ENCODE measurements around the gene ATRNL1.

DNA sequence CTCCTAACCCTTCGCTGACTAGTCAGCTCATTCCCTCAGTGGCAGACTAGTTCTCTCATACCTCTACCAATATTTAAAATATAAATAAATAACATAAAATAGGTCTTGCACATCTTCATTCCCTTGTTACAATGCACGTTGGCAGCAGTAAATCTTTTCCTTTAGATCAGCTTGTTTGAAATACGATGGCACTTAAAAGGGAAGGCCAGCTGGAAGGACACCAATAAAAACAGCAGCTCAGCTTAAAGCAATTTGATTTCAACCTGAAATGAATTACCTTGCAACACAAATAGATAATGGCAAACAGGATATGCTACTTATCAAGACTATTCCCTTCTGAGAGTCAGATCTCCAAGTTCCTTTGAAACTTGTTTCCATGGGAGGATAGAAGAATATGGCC lies 858.1 kb downstream of the ATRNL1 start:
- no peak for TF ChIP-seq EZH2phosphoT487 (IDR thresholded peaks at IDR 0.05)
- TF ChIP-seq, protein P1, sequence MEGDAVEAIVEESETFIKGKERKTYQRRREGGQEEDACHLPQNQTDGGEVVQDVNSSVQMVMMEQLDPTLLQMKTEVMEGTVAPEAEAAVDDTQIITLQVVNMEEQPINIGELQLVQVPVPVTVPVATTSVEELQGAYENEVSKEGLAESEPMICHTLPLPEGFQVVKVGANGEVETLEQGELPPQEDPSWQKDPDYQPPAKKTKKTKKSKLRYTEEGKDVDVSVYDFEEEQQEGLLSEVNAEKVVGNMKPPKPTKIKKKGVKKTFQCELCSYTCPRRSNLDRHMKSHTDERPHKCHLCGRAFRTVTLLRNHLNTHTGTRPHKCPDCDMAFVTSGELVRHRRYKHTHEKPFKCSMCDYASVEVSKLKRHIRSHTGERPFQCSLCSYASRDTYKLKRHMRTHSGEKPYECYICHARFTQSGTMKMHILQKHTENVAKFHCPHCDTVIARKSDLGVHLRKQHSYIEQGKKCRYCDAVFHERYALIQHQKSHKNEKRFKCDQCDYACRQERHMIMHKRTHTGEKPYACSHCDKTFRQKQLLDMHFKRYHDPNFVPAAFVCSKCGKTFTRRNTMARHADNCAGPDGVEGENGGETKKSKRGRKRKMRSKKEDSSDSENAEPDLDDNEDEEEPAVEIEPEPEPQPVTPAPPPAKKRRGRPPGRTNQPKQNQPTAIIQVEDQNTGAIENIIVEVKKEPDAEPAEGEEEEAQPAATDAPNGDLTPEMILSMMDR (IDR thresholded peaks at IDR 0.05) = no peak
